Neural crest cell (in vitro differentiated cells): ENCODE measurements around the gene NOS1AP. TPM values are rescaled to one million over a fixed set of nuclear protein-coding genes. Genes with fewer than 3 reads are reported as not detected.
"Not testable (repeated sequence)": the region's sequence is repeated elsewhere in the genome, so short reads cannot be mapped to it uniquely, and the experiment has no call there.

Experiments used
- DNase-seq: peaks from one replicate; pipeline ENCODE4 v3.0.0; 2021; ENCODE audit warnings: low read depth, mixed read lengths, low spot score
- H3K27ac Mint-ChIP-seq: one replicate; pipeline ENCODE4 v1.8.0; 2021; ENCODE audit warnings: mild to moderate bottlenecking, mixed read lengths; ENCODE audit not compliant: unreplicated experiment
- H3K27me3 Mint-ChIP-seq: 2 replicates; pipeline ENCODE4 v1.8.0; 2021; ENCODE audit warnings: low read depth, mild to moderate bottlenecking, mixed read lengths
- H3K36me3 Mint-ChIP-seq: 2 replicates; pipeline ENCODE4 v1.8.0; 2021; ENCODE audit warnings: low read depth, mild to moderate bottlenecking, mixed read lengths
- H3K4me1 Mint-ChIP-seq: 2 replicates; pipeline ENCODE4 v1.8.0; 2021; ENCODE audit warnings: mixed read lengths
- H3K4me3 Mint-ChIP-seq: one replicate; pipeline ENCODE4 v1.8.0; 2021; ENCODE audit warnings: mild to moderate bottlenecking, mixed read lengths
- H3K9me3 Mint-ChIP-seq: 2 replicates; pipeline ENCODE4 v1.8.0; 2021; ENCODE audit warnings: mixed read lengths
- CTCF ChIP-seq: fragments of 200-600 bp; sonication (generic); conservative IDR thresholded peaks from 2 replicates; pipeline ENCODE4 v1.5.0; 2021; ENCODE audit warnings: antibody characterized with exemption, mild to moderate bottlenecking
- total RNA-seq: library from RNA; stranded (reverse); gene quantifications from 2 replicates; pipeline ENCODE4 v1.2.1, GENCODE V29; 2021

The NOS1AP gene
- total RNA-seq, 1 donor from 2014 or later: 7.0 TPM

GRCh38 chr1:162347281-162347680 lies 277.8 kb downstream of the NOS1AP start:
- H3K27ac Mint-ChIP-seq: no peak overlapping the region

GRCh38 chr1:162349635-162350330 lies 280.3 kb downstream of the NOS1AP start:
- no peak for DNase-seq
- TF ChIP-seq CTCF: no peak
- no peaks in the 10 kb centered on the region for H3K27me3 Mint-ChIP-seq
- H3K4me3 Mint-ChIP-seq: no peak overlapping the region
- H3K36me3 Mint-ChIP-seq: peaks cover 12% of the 10 kb centered on the region
- no peaks in the 10 kb centered on the region for H3K9me3 Mint-ChIP-seq
- H3K4me1 Mint-ChIP-seq: peaks cover 16% of the 10 kb centered on the region
- no peak overlapping the region for H3K27ac Mint-ChIP-seq

More at GRCh38 chr1:162347281-162347680, 277.8 kb downstream of the NOS1AP start:
- DNase-seq: no peak
- no peak overlapping the region for H3K4me3 Mint-ChIP-seq
- no peaks in the 10 kb centered on the region for H3K27me3 Mint-ChIP-seq
- peaks cover 7% of the 10 kb centered on the region for H3K36me3 Mint-ChIP-seq
- H3K4me1 Mint-ChIP-seq: peaks cover 9% of the 10 kb centered on the region
- no peaks in the 10 kb centered on the region for H3K9me3 Mint-ChIP-seq
- no peak for TF ChIP-seq CTCF

GRCh38 chr1:162351246-162351842 lies 281.9 kb downstream of the NOS1AP start:
- no peaks in the 10 kb centered on the region for H3K9me3 Mint-ChIP-seq

DNA sequence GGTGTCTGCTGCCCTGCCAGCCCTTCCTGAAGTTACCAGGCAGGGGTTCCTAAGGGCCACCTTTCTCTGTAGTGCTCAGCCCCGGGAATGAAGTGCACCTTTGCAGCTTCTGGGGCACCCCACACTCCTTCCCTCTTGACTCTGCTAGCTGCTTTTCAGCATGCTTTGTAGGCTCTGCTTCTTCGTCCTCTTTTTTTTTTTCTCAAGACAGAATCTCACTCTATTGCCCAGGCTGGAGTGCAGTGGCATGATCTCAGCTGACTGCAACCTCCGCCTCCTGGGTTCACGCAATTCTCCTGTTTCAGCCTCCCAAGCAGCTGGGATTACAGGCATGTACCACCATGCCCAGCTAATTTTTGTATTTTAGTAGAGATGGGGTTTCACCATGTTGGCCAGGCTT lies 282.4 kb downstream of the NOS1AP start:
- not testable (repeated sequence) for DNase-seq, H3K27me3 Mint-ChIP-seq, H3K9me3 Mint-ChIP-seq, H3K27ac Mint-ChIP-seq, H3K4me3 Mint-ChIP-seq
- peaks cover 12% of the 10 kb centered on the region for H3K36me3 Mint-ChIP-seq
- H3K4me1 Mint-ChIP-seq: peaks cover 16% of the 10 kb centered on the region

More at GRCh38 chr1:162351246-162351842, 281.9 kb downstream of the NOS1AP start:
- Mint-ChIP-seq H3K27me3 (no peaks in the 10 kb centered on the region), H3K4me3 (no peak overlapping the region), H3K36me3 (peaks cover 12% of the 10 kb centered on the region), H3K27ac (no peak overlapping the region), H3K4me1 (peaks cover 16% of the 10 kb centered on the region)
- no peak for DNase-seq
- no peak for TF ChIP-seq CTCF

DNA sequence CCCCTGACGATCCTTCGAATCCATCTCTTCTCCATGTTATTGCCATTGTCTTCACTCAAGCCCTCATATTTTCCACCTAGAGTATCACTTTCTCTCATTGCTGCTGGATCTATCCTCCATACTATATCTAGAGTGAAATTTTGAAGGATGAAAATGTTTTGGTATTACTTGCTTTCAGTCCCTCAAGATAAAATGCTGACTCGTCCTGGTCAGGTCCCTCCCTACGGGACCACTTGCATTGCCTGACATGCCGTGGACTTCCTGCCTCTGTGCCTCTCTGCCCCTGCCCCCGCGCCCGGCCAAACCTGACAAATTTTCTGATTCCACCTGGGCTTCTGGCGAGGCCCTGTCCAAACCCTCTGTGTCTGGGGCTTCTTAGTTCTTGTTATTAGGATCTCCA lies 283.6 kb downstream of the NOS1AP start:
- Mint-ChIP-seq H3K4me3 (no peak overlapping the region), H3K4me1 (peaks cover 23% of the 10 kb centered on the region), H3K27me3 (no peaks in the 10 kb centered on the region), H3K36me3 (peaks cover 12% of the 10 kb centered on the region), H3K27ac (peak overlapping the region; percentile 65), H3K9me3 (no peaks in the 10 kb centered on the region)
- no peak for DNase-seq
- no peak for TF ChIP-seq CTCF

DNA sequence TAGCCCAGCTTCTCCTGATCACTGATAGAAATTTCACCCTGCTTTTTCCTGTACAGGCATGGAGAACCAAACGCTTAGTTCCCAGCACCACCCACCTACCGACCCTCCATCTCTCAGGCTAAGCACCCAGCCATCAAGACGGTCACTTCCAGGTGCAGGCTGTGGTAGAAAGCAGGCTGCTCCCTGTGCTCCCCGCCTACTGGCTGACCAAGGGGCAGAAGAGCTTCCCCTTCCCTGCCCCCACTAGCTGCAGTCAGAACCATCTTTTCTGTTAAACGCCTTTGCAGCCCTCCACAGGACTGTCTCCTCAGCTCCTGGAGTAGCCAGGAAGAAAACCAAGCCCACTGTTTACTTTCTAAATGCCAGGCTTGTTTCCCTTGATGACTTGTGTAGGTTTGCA lies 284.2 kb downstream of the NOS1AP start:
- DNase-seq: no peak
- no peak for TF ChIP-seq CTCF
- Mint-ChIP-seq H3K4me3 (no peak overlapping the region), H3K36me3 (peaks cover 12% of the 10 kb centered on the region), H3K27me3 (no peaks in the 10 kb centered on the region), H3K27ac (no peak overlapping the region), H3K9me3 (no peaks in the 10 kb centered on the region), H3K4me1 (peaks cover 28% of the 10 kb centered on the region)
